KBM-7 (cell line): Measurements from ENCODE around the gene PLCB1.

Source experiments
- DNase-seq: peaks from one replicate; pipeline ENCODE4 v3.0.0-alpha.2; 2015
- in situ Hi-C: fragments of 300-500 bp; cut with MboI; formaldehyde crosslinking; loops from 2 replicates; pipeline ENCODE4 v1.14.3; 2020; ENCODE audit warnings: low sequenced_read_pairs, low pct_unique_long_range_greater_than_20kb, mixed read lengths

Gene PLCB1

DNA sequence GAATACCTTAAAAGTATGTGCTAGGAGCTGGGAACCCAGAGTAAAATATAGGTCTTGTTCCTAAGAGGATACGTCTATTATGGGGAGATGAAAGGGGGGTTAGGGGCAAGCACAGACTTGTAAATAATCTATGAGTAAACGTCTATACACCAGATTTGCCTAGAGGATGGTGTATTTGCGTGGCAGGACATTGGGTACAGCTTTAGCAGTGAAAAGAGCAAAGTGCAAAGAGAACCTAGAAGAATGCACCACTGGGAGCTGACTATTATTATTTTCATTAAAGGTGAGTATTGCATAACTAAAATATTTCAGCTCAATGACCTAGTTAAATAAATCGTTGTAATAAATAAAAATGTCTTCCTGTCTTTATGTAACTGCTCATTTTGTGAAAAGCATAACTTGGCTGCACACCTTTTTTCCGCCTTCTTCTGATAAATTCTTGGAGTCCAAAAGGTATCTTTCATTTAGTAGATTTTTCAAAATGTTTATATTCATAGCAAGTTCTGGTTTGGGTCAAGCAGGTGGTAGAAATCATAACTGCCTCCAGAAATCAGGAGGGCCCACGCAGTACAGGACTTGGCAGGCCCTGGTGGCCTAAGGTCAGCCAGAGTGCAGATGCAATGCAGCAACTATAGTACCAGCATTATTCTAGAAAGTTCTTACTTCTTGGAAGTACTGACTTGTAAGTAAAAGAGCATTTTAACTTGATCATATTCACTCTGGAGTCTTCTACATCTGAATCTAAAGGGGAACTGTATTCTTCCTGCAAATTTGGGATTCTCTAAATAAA lies 357.2 kb downstream of the PLCB1 start:
- in situ Hi-C loops = no loop called here
- no peak for DNase-seq

DNA sequence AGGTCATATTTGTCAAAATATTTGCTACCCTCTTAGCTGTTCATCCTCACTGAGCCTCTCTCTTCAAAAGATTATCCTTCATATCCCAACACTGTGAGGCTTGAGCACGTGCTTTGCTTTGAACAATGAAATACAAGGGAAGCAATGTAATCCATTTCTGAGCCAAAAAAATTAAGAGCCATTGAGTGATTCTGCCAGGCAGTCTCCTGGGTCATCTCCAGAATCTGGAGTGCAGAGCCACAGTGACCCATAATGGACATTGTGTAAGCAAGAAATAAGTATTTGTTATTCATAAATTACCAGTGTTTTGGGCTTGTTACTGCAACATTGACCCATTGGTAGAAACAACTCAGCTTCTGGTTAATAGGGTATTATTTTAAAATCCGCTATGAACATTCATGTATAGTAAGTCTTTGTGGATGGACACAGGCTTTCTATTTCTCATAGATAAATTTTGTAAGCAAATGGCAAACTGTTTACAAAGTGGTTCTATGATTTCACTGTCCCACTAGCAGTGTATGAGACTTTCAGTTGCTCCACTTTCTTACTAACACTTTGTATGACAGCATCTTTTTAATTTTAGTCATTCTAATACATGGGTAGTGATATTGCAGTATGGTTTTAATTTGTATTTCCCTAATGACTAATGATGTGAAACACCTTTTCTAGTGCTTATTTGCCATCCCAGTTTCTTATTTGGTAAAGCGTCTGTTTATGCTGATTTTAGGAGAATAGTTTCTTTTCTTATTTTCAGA lies 358.2 kb downstream of the PLCB1 start:
- in situ Hi-C loops = no loop called here
- DNase-seq = no peak

DNA sequence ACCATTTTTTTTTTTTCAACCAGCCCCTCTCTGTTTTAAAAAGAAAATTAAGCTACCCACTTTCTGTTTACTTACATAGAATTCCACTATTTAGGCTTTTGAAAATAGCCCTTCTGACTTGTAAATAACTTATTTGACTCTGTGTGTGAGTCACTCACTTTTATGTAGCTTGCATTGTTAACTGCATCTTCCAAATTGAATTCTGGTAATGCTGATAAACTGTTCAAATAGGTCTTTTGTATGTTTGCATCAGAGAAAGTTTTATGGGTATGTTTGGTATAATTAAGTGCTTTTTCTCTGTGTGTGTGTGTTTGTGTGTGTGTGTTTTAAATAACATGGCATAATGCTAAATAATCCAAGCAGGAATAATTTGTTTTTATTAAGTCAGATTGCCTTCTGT lies 360.1 kb downstream of the PLCB1 start:
- DNase-seq = no peak
- in situ Hi-C loops = no loop called here

DNA sequence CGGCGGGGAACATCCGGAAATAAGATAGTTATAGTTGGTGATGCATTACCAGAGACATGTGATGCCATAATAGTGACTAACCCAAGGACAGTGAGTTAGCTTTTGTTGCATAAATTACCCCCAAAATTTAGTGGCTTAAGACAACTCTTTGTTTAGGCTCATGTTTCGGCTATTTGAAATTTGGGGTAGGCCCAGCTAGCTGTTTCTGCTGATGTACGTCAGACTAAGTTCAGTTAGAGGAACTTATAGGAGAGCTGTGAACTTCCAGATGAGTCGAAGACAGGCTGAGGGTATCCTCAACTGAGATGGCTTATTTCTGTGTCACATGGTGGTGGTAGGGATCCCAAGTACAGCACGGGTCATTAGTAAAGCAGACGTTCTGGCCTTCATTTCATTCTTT lies 366.5 kb downstream of the PLCB1 start:
- DNase-seq = no peak
- in situ Hi-C loops = no loop called here

DNA sequence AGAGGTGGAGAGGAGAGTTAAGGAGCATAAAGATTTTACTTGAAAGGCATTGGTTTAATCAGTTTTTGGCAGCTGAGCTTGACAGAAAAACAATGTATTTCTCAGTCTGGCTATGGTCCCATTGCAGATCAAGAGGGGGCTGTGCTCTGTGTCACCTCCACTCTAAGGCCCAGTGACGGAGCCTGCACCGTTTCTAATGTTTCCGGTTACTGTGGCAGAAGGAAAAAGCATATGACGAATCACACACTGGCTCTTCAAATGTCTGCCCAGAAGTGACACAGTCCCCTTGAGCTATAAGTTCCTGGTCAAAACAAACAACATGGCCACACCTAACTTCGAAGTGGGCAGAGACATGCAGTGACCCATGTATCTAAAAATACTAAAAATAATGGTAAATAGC lies 372.0 kb downstream of the PLCB1 start:
- DNase-seq = no peak
- in situ Hi-C loops = no loop called here

DNA sequence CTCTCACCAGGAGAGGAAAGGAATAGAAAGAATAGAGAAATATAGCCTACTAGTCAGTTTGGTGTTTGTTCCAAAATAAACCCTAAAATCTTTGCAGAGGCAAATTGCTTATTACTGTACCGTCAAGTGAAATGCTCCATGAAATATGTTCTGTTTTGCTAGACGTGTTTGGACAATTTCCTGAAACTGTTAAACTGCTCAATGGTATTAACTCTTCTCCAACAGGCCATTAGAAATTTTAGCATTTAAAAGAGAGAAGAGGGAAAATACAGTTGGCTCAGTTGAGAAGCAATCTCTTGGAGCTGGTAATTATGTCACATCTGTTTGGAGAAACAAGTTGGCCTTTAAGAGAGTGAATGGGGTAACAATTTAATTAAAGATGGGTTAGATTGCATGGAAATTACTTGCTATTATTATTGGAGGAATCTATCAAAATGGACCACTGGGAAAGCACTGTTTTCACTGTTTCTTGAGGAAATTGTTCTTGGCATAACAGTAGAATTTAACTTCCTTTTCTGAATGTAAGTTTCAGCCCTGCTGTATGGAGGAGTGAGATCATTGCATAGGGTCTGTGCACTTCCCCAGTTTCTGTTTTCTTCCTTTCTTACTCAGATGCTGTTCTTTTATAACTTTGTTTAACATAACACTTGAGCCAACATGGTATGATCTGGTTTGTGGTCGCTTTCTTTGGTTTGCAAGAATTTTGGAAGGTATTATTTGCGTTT lies 373.6 kb downstream of the PLCB1 start:
- DNase-seq = peak; percentile 4
- in situ Hi-C loops = no loop called here

DNA sequence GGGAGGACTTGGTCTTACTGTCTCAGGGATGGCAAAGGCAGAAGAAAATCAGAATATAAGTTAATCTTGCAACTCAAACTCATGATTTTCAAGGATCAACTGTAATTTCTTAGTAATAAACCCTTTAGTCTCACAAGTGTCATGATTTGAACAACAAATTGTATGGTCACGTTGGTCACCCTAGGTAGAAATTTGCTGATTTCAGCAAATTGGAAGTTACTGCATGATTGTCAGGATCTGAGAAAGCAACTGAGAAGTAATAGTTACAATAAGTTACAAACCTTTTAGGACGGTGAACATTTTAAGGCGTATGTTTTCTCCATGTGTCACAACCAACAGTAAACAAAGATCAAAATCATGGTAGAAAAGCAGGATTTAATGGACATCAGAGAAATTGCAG lies 375.2 kb downstream of the PLCB1 start:
- DNase-seq = no peak
- in situ Hi-C loops = no loop called here

DNA sequence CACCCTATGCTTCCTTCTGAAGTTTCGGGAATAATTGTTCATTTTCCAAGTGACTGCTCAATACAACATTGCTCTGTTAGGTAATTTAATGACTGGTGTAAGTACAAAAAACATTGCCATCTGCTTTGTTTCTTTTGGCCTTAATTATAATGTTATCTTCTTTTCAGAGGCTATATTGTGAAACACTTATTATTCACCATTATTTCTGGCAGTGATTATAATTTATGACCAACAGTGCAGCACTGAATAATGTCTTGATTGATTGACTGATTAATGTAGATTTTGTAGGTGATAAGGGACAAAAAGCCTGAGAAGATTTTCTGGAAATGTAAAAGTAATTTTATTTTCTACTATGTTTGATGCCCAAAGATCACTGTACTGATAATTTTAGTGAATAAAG lies 377.7 kb downstream of the PLCB1 start:
- no peak for DNase-seq
- in situ Hi-C loops = no loop called here

DNA sequence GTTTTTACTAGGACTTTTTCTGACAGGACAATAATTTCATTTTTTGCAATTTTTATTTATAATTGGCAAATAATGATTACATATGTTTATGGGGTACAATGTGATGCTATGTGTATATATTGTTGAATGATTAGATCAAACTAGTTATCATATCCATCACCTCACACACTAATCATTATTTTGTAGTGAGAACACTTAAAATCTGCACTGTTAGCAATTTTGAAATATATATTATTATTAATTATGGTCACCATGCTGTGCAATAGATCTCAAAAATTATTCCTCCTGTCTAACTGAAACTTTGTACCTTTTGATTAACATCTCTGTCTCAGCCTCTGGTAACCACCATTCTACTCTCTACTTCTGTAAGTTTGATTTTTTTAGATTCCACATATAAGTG lies 378.7 kb downstream of the PLCB1 start:
- in situ Hi-C loops = no loop called here
- DNase-seq = no peak

DNA sequence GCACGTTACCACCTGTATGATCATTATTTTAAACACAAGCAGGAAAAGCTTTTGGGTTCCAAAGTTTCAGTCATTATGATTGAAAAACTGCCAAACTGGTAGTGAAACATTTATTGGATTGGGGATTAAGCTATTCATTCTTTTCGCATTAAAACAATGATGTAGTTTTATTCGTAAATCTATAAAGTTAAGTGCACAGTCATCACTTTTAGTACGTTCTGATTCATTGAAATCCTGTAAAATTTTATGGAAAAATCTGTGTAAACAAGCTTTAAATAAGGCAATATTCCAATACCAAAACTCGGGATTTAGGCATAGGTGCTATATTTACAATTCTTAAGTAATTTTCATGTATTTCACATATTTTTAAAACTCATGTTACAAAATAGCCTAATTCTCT lies 379.9 kb downstream of the PLCB1 start:
- DNase-seq = no peak
- in situ Hi-C loops = no loop called here

DNA sequence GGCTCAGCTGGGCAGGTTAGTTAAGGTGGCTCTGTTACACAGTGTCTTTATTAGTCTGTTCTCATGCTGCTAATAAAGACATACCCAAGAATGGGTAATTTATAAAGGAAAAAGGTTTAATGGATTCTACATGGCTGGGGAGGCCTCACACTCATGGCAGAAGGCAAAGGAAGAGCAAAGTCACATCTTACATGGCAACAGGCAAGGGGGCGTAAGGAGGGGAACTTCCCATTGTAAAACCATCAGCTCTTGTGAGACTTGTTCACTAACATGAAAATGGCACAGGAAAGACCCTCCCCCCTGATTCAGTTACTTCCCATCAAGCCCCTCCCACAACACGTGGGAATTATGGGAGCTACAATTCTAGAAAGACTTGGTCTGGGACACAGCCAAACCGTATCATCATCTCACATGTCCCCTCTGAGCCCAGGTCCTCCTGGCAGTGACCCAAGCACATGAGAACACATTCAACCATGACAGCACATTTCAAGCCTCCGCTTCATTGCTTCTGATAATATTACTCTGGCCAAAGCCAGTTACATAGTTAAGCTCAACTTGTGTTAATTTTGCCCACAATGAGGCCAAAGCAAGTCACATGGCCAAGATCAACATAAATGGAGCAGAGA lies 383.9 kb downstream of the PLCB1 start:
- DNase-seq = no peak
- in situ Hi-C loops = no loop called here

DNA sequence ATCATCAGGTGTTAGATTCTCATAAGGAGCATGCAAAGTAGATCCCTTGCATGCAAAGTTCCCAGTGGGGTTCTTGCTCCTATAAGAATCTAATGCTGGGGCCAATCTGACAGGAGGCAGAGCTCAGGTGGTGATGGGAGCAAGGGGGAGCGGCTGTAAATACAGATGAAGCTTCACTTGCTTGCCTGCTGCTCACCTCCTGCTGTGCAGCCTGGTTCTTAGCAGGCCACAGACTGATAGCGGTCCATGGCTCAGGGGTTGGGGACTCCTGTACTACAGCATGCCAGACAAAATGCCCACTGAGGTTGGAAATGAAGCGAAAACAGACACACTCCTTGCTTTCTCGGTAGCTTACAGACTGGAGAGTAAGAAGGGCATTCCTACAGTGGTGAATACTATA lies 386.8 kb downstream of the PLCB1 start:
- in situ Hi-C loops = no loop called here
- no peak for DNase-seq

DNA sequence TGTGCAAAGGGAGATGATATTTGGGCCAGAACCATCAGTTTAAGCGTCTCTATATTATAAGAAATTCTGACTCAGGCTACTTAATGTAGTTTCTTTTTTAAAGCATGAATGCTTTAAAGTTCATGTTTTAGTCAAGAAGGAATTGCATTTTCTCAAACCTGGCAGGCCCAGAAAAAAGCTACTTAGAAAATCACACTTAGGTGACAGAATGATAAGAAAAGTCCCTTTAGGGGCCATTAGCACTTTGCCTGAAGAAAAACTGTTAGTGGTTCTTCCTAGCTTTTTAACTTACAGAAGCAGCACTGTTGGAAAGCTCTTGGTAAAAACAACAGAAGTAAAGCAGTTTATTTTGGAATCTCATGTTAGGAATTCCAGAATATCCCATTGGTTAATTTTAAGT lies 387.8 kb downstream of the PLCB1 start:
- in situ Hi-C loops = no loop called here
- DNase-seq = no peak

DNA sequence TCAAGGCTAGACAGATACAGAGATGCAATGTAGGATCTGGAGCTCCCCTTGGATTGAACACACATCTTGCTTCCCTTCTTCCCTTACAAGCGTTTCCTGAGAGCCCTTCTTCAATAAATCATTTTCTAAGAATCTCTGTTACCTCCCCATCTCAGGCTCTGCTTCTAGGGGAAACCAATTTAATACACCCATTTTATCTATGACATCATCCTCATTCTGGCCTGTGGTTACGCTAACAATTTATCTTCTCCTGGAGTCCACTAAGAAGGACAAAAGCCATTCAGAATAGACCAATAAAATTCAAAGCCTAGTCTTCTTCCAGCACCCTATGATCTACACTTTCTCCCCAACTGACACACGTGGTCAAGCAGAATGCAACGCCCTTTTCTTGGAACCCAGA lies 390.1 kb downstream of the PLCB1 start:
- in situ Hi-C loops = no loop called here
- DNase-seq = no peak

DNA sequence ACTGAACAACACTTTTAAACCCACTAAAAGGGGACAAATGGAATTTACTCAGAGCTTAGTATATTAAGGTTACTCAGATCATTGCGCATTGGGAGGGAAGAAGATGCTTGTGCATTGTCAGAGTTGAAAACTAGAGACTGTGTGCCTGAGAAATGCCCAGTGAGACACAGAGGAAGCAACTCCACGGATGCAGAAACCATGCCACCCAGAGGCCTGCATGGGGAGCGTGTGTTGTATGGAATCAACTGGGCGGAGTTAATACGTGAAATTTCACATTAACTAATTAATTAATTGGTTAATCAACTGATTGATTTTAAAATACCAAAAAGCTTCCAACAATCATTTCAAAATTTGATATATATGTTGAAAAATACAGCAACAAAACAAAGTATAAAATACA lies 391.6 kb downstream of the PLCB1 start:
- no peak for DNase-seq
- in situ Hi-C loops = no loop called here

DNA sequence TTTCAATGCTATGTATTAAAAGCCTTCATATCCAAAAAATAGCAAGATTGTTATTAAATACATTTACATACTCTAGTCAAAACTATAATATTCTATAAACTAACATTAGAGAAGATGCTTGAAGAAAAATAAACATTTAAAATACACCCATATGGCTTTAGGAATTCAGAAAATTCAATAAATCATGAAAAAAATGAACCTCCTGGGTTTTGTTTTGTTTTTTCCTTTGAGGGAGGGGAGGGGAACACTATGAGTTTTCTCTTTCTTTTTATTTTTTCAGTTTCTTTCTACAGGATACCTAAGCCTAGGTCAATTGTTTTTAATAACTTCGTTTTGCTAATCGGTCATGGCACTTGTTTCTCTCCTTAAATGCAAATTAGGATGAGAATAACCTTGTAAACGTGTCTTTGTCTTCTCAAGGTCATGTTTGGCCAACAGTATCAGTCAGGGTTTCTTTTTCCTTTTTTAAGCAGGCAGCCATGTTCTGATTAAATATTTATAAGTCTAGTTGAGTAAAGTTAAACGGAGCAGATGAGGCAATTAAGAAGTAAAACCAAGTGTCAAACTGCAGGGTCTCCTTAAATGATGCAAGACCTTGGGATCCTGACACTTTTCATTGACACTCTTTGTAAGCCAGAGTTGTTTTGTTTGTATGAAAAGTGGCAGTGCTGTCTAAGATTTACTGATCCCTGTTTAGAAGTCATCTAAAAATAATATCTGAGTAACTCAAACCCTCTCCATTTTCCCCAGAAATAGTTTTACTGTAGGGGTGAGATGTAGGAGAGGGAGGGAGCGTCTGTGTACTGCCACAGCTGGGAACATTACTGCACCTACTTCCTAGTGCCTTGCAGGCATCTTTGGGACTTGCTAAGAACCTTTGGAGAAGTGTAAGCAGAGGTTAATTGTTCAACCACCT lies 392.3 kb downstream of the PLCB1 start:
- in situ Hi-C loops = no loop called here
- DNase-seq = no peak

DNA sequence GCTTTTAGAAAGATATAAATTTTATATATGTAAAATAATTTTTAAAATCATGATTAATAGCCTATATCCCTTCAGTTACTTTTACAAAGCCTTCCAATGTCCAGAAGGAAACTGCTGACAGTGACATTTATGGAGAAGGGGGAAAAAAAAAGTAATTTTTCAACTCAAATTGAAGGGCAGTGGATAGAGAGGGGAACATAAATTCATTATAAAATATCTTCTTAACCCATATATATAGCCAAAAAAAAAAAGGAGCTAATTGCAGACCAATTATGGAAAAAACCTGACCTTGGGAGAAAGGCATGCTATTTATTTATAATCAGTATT lies 392.9 kb downstream of the PLCB1 start:
- DNase-seq = no peak
- in situ Hi-C loops = no loop called here

DNA sequence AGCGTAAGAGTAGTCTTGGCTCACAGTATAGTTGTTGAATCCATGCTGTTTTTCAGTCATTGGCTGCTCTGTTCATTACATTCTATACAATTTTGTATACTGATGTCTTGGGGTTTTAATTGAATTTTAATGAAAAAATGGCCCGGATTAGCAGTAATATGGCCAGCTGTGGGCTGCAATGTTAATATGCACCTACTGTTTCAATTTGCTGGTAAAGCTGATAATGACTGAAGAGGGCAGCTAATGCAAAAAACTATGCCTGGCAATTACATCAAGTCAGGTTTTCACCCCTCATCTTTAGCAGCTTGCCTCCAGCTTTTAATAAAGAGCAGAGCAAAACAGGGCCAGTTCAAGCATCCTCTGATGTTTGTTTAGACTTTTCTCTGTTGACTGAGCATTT lies 394.5 kb downstream of the PLCB1 start:
- DNase-seq = no peak
- in situ Hi-C loops = no loop called here
